Keratinocyte (primary cell): Measurements from ENCODE around the gene BRSK1. TPM values are rescaled to one million over a fixed set of nuclear protein-coding genes. Genes with fewer than 3 reads are reported as not detected.

ENCODE experiments used
- DNase-seq: peaks from one replicate; pipeline ENCODE4 v3.0.0-alpha.2; 2011; ENCODE audit warnings: low read depth, missing footprints, low spot score
- FAIRE-seq: peaks from 2 replicates; lab custom pipeline; 2011; peaks lifted over from hg19 to GRCh38; lab: Jason Lieb, UNC
- H2AFZ ChIP-seq: 2 replicates; pipeline ENCODE4 v1.6.0; 2012; ENCODE audit warnings: low read length, control low read depth, inconsistent platforms; ENCODE audit not compliant: control insufficient read depth
- H3K27ac ChIP-seq: 2 replicates; pipeline ENCODE4 v1.5.1; 2011; ENCODE audit warnings: low read length; ENCODE audit not compliant: control insufficient read depth, insufficient read depth
- H3K27me3 ChIP-seq: 3 replicates; pipeline ENCODE4 v1.6.0; 2011; ENCODE audit warnings: low read length; ENCODE audit not compliant: control insufficient read depth, insufficient read depth; ENCODE audit errors: extremely low read depth
- H3K36me3 ChIP-seq, 2 experiments: 2 replicates in 1 of 2; 3 replicates in 1 of 2; pipeline ENCODE4 v1.5.1; 2011; ENCODE audit warnings: low read length in 2 of 2, mild to moderate bottlenecking in 1 of 2; ENCODE audit not compliant: control insufficient read depth in 2 of 2, insufficient read depth in 2 of 2; ENCODE audit errors: extremely low read depth in 1 of 2
- H3K4me1 ChIP-seq: 3 replicates; pipeline ENCODE4 v1.5.1; 2011; ENCODE audit warnings: low read length; ENCODE audit not compliant: control insufficient read depth, insufficient read depth; ENCODE audit errors: extremely low read depth
- H3K4me2 ChIP-seq: 3 replicates; pipeline ENCODE4 v1.6.0; 2011; ENCODE audit warnings: low read depth, low read length; ENCODE audit not compliant: control insufficient read depth, insufficient read depth; ENCODE audit errors: extremely low read depth
- H3K4me3 ChIP-seq, 3 experiments: fragments of 200-600 bp in 1 of 3; sonication (generic) in 1 of 3; 2 replicates in 2 of 3; 3 replicates in 1 of 3; pipeline ENCODE4 v1.5.1; 2011 to 2016; ENCODE audit warnings: low read length in 3 of 3, mild to moderate bottlenecking in 3 of 3, control low read depth in 2 of 3, inconsistent platforms in 1 of 3, low read depth in 1 of 3, mixed read lengths in 1 of 3, mixed run types in 1 of 3, moderate library complexity in 1 of 3; ENCODE audit not compliant: control insufficient read depth in 2 of 3, insufficient read depth in 2 of 3; ENCODE audit errors: extremely low read depth in 1 of 3
- H3K79me2 ChIP-seq: 2 replicates; pipeline ENCODE4 v1.6.0; 2012; ENCODE audit warnings: low read length; ENCODE audit not compliant: control insufficient read depth, insufficient read depth
- H3K9ac ChIP-seq: 3 replicates; pipeline ENCODE4 v1.6.0; 2011; ENCODE audit warnings: low read length; ENCODE audit not compliant: control insufficient read depth, insufficient read depth; ENCODE audit errors: extremely low read depth
- H3K9me1 ChIP-seq: 3 replicates; pipeline ENCODE4 v1.6.0; 2011; ENCODE audit warnings: low read length; ENCODE audit not compliant: control insufficient read depth, insufficient read depth; ENCODE audit errors: extremely low read depth
- H3K9me3 ChIP-seq: 2 replicates; pipeline ENCODE4 v1.5.1; 2012; ENCODE audit warnings: low read depth, low read length; ENCODE audit not compliant: control insufficient read depth
- H4K20me1 ChIP-seq: 3 replicates; pipeline ENCODE4 v1.6.0; 2011; ENCODE audit warnings: low read length; ENCODE audit not compliant: control insufficient read depth, insufficient read depth; ENCODE audit errors: extremely low read depth
- CTCF ChIP-seq, 3 experiments: IDR thresholded peaks in 1 of 3; conservative IDR thresholded peaks in 1 of 3; optimal IDR thresholded peaks in 1 of 3; 2 replicates in 2 of 3; 3 replicates in 1 of 3; pipeline versions ENCODE3 to v1.5.1; 2011; ENCODE audit warnings: low read length in 3 of 3, mild to moderate bottlenecking in 3 of 3, moderate library complexity in 2 of 3, control low read depth in 1 of 3, inconsistent platforms in 1 of 3; ENCODE audit not compliant: insufficient read depth in 2 of 3; ENCODE audit errors: extremely low read depth in 1 of 3
- EZH2 ChIP-seq: IDR thresholded peaks from one replicate; pipeline ENCODE4 v1.6.1; 2012; ENCODE audit warnings: inconsistent platforms, mild to moderate bottlenecking, low read length, moderate library complexity
- dilution Hi-C: fragments of 300-500 bp; cut with MboI; formaldehyde crosslinking; loops from one replicate; pipeline ENCODE4 v1.7.0; 2020; ENCODE audit warnings: low sequenced_read_pairs; ENCODE audit not compliant: extremely low pct_ligation_motif_present
- polyA plus RNA-seq, 5 experiments: library from polyadenylated mRNA; depleted of rRNA in 3 of 5; stranded (reverse) in 3 of 5; stranded (forward) in 1 of 5; unstranded in 1 of 5; fragments of >200 nt; gene quantifications; 1 replicate in 1 of 5; 2 replicates in 3 of 5; 3 replicates in 1 of 5; pipeline versions ENCODE4 v1.2.1 to v1.2.3, GENCODE V29; 2011 to 2012; ENCODE audit warnings: missing spikeins in 2 of 5, low read depth in 1 of 5, low replicate concordance in 1 of 5

BRSK1 gene
- polyA plus RNA-seq, 1 donor (not counting 4 experiments of a cell fraction or from before 2014, with no cell fraction given) = 0.46 TPM

- dilution Hi-C loops = no loop called here
- Histone ChIP-seq H2AFZ (no peak overlapping the region), H3K9ac (no peak overlapping the region), H3K27me3 (no peaks in the 10 kb centered on the region), H3K4me2 (no peak overlapping the region), H3K9me3 (no peaks in the 10 kb centered on the region), H4K20me1 (no peaks in the 10 kb centered on the region), H3K4me1 (no peaks in the 10 kb centered on the region), H3K4me3 (no peak overlapping the region), H3K79me2 (peaks cover 3% of the 10 kb centered on the region), H3K36me3 (peaks cover 0 to 5% of the 10 kb centered on the region in 2 experiments), H3K9me1 (no peaks in the 10 kb centered on the region), H3K27ac (no peak overlapping the region)
- no peak for DNase-seq
- no peak for FAIRE-seq
- TF ChIP-seq CTCF (optimal IDR thresholded peaks at IDR 0.05 in 1 of 3, IDR thresholded peaks at IDR 0.05 in 1 of 3, conservative IDR thresholded peaks at IDR 0.05 in 1 of 3; ENCODE audit: extremely low read depth in 1 of 3, insufficient read depth in 2 of 3, low read length in 3 of 3) (no peak), EZH2 (no peak)
These were observed 17.4 kb upstream of the BRSK1 start for GRCh38 chr19:55266404-55266803.

GRCh38 chr19:55266840-55267239 is 17.0 kb upstream of the BRSK1 start:
- Histone ChIP-seq H3K4me2 (no peak overlapping the region), H3K9me1 (no peaks in the 10 kb centered on the region), H3K9me3 (no peaks in the 10 kb centered on the region), H3K4me3 (no peak overlapping the region), H4K20me1 (no peaks in the 10 kb centered on the region), H3K4me1 (no peaks in the 10 kb centered on the region), H3K27me3 (no peaks in the 10 kb centered on the region), H3K79me2 (peaks cover 3% of the 10 kb centered on the region), H3K27ac (no peak overlapping the region), H3K9ac (no peak overlapping the region), H2AFZ (no peak overlapping the region), H3K36me3 (peaks cover 0 to 5% of the 10 kb centered on the region in 2 experiments)
- DNase-seq = no peak
- dilution Hi-C loops = no loop called here
- TF ChIP-seq EZH2 (no peak), CTCF (optimal IDR thresholded peaks at IDR 0.05 in 1 of 3, IDR thresholded peaks at IDR 0.05 in 1 of 3, conservative IDR thresholded peaks at IDR 0.05 in 1 of 3; ENCODE audit: extremely low read depth in 1 of 3, insufficient read depth in 2 of 3, low read length in 3 of 3) (no peak)
- no peak for FAIRE-seq
